Pancreas (tissue), 10 donors: ENCODE results near the gene RALBP1. TPM values are rescaled to one million over a fixed set of nuclear protein-coding genes. Genes with fewer than 3 reads are reported as not detected.

ENCODE experiments used
- ATAC-seq, 4 donors: fragments of 200-7000 bp; cut with Tn5 transposase; one replicate each; pipeline versions ENCODE4 v1.8.0 to v1.9.1; 2020; ENCODE audit warnings: mild to moderate bottlenecking in 4 of 4, moderate library complexity in 4 of 4
- DNase-seq, 6 donors: peaks; one replicate each; pipeline ENCODE4 v3.0.0-alpha.2; 2020
- FAIRE-seq: peaks from 2 replicates; lab custom pipeline; 2012; peaks lifted over from hg19 to GRCh38; lab: Jason Lieb, UNC
- H3K27ac ChIP-seq, 4 donors: fragments of 200-600 bp; sonication (generic); 1 replicate in 3 of 4; 2 replicates in 1 of 4; pipeline versions ENCODE4 v1.5.0 to v1.8.0; 2020
- H3K27me3 ChIP-seq, 4 donors: fragments of 200-600 bp; one replicate each; pipeline ENCODE4 v1.8.0; 2021
- H3K36me3 ChIP-seq, 3 donors: fragments of 200-600 bp; sonication (generic) in 1 of 3; one replicate each; pipeline versions ENCODE4 v1.5.0 to v1.8.0; 2020 to 2021
- H3K4me1 ChIP-seq, 3 donors: fragments of 200-600 bp; one replicate each; pipeline ENCODE4 v1.8.0; 2021
- H3K4me3 ChIP-seq, 4 donors: fragments of 200-600 bp; sonication (generic) in 2 of 4; one replicate each; pipeline versions ENCODE4 v1.5.0 to v1.8.0; 2020 to 2021
- H3K9me3 ChIP-seq, 4 donors: fragments of 200-600 bp; one replicate each; pipeline ENCODE4 v1.8.0; 2021
- WGBS, 2 donors: extraction: QIAGEN DNeasy Blood & Tissue Kit; methylation state at CpG; one replicate each; pipeline ENCODE4 v1.1.7; 2013; 5-methylcytosine and 5-hydroxymethylcytosine counted together
- intact Hi-C, 3 donors: fragments of 100-400 bp; cut with DNase I; formaldehyde crosslinking; loops; one replicate each; pipeline versions ENCODE4 v1.11.1 to v1.14.2; 2022
- polyA plus RNA-seq, 2 donors: library from polyadenylated mRNA; stranded (reverse); fragments of 200-250 nt; gene quantifications; one replicate each; pipeline ENCODE4 v1.2.3, GENCODE V29; 2013
- total RNA-seq, 6 donors: library from RNA; stranded (reverse); fragmentation: NEBNext Ultra II Directional in 4 of 6; extraction: Animal tissue kit (Norgen Biotek cat#: 25700) in 4 of 6; gene quantifications; one replicate each; pipeline versions ENCODE4 v1.2.1 to v1.2.4, GENCODE V29; 2021 to 2023
- TF ChIP-seq, protein P1 (sequence below), 4 donors: fragments of 200-600 bp; sonication (generic) in 3 of 4; IDR thresholded peaks; one replicate each; pipeline versions ENCODE4 v1.5.0 to v1.8.0; 2021; ENCODE audit warnings: antibody characterized with exemption in 4 of 4
- donor health status: healthy with polysubstance abuse.
- donor health status: DM: no; HTN: no; CAD: no; lungs with moderate emphysema.
- donor health status: DM: no; HTN: no; CAD: no.
- donor health status: control.
- donor health status: control.
- donor health status: Bipolar disorder and iron deficiency.
- donor health status: DM: yes; HTN: yes; CAD: no.
- donor health status: DM: no; HTN: no; CAD: no.
- donor health status: DM: no; HTN: no; CAD: no.
- donor health status: DM: yes; HTN: yes; CAD: no.

The RALBP1 gene
- total and polyA plus RNA-seq, 8 donors: 6.7 to 30.5 (median 12.9) TPM

DNA sequence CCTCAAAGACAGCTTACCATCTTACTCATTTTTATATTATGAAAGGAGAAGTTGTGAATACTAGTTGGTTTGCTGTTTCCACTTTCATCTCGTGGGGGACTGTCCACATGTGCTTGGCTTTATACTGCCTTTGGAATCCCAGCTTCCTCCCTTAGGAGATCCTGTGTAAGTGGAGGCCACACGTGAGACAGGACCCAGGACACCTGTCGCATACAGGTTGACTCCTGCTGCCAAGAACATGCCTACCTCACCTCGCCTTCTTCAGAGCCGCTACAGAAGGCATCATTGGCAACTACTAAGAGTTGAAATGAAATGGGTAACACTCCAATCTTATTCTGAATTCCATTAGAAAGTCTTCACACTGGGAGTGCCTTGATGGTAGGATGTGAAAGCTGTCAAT is 69.7 kb downstream of the RALBP1 start:
- WGBS, 2 donors: 83 to 86% methylated on average over 5 of the region's 5 CpGs

DNA sequence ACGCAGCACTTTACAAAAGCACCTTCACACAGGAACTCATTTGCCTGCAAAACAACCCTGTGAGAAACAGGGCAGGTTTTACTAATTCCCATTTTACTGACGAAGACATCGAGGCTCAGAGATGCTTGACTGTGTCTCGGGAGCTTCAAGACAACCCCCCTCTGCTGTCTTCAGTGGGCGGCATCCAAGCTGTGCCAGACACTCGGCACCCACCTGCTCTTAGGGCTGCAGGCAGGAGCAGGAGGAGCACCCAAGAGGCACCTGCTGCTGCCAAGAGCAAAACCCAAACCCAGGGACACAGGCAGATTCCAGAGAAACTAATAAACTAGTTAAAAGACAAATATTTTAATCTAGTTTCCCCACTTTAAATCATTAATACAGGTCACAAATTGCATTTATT is 71.2 kb downstream of the RALBP1 start:
- FAIRE-seq (no peak), ATAC-seq (no peak), DNase-seq (no peak)
- intact Hi-C loops: no loop called here
- Histone ChIP-seq H3K36me3 (peaks cover 8 to 49% (median 17%) of the 10 kb centered on the region in 3 donors), H3K9me3 (no peaks in the 10 kb centered on the region), H3K4me1 (no peaks in the 10 kb centered on the region), H3K4me3 (no peak overlapping the region), H3K27me3 (no peaks in the 10 kb centered on the region), H3K27ac (no peak overlapping the region)
- 91 to 92% methylated on average over 6 of the region's 6 CpGs for WGBS, 2 donors
- TF ChIP-seq, protein P1, sequence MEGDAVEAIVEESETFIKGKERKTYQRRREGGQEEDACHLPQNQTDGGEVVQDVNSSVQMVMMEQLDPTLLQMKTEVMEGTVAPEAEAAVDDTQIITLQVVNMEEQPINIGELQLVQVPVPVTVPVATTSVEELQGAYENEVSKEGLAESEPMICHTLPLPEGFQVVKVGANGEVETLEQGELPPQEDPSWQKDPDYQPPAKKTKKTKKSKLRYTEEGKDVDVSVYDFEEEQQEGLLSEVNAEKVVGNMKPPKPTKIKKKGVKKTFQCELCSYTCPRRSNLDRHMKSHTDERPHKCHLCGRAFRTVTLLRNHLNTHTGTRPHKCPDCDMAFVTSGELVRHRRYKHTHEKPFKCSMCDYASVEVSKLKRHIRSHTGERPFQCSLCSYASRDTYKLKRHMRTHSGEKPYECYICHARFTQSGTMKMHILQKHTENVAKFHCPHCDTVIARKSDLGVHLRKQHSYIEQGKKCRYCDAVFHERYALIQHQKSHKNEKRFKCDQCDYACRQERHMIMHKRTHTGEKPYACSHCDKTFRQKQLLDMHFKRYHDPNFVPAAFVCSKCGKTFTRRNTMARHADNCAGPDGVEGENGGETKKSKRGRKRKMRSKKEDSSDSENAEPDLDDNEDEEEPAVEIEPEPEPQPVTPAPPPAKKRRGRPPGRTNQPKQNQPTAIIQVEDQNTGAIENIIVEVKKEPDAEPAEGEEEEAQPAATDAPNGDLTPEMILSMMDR (IDR thresholded peaks at IDR 0.05): no peak

More for the DNA sequence above, 69.7 kb downstream of the RALBP1 start:
- no peak for ATAC-seq
- H3K9me3 ChIP-seq: no peaks in the 10 kb centered on the region
- FAIRE-seq: no peak
- no peak for DNase-seq
- no peak overlapping the region for H3K27ac ChIP-seq
- peaks cover 8 to 39% (median 16%) of the 10 kb centered on the region in 3 donors for H3K36me3 ChIP-seq
- intact Hi-C loops: no loop called here
- no peaks in the 10 kb centered on the region for H3K27me3 ChIP-seq
- no peak overlapping the region for H3K4me3 ChIP-seq
- TF ChIP-seq, protein P1 (IDR thresholded peaks at IDR 0.05): no peak
- no peaks in the 10 kb centered on the region for H3K4me1 ChIP-seq

DNA sequence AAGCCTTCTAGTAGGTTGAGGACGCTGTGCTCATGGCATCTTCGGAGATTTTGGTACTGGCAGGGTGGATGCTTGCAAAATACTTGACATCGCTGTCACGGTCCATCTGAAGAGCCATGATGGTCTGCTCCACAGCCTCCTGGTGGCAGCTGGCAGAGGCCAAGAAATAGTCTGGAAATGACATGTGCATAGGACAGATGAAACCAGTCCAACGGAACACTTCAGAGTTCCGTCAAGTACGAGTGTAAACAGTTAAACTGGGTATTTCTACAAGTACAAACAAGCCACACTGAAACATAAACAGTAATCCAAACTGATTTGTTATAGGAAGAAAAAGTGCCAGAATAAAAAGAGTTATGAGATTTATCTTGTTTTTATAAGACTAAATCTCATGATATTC is 72.5 kb downstream of the RALBP1 start:
- H3K9me3 ChIP-seq: no peaks in the 10 kb centered on the region
- no peaks in the 10 kb centered on the region for H3K4me1 ChIP-seq
- ATAC-seq (no peak), DNase-seq (no peak), FAIRE-seq (no peak)
- H3K27ac ChIP-seq: no peak overlapping the region
- 91 to 94% methylated on average over 7 of the region's 7 CpGs for WGBS, 2 donors
- no peaks in the 10 kb centered on the region for H3K27me3 ChIP-seq
- no peak overlapping the region for H3K4me3 ChIP-seq
- intact Hi-C loops: no loop called here
- TF ChIP-seq, protein P1 (IDR thresholded peaks at IDR 0.05): no peak
- H3K36me3 ChIP-seq: peaks cover 8 to 49% (median 17%) of the 10 kb centered on the region in 3 donors

DNA sequence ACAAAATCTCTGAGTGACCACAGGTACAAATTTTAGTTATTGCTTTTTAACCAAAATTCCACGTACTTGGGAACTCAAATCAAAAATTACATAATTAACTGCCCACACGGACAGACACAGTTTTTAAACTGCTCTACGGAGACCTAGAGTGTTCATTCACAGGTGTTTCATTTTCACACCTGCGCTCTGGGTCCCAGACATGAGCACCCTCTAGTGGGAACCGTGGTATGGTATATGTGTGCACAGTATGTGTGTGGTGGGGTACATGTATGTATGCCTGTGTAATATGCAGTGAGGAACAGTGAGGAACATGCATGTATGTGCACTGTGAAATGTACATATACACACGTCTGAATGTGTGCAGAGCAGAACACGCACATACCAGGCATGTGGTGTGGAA is 74.1 kb downstream of the RALBP1 start:
- TF ChIP-seq, protein P1 (IDR thresholded peaks at IDR 0.05): peak in 1 of 4 donors; percentile 7
- FAIRE-seq: no peak
- no peaks in the 10 kb centered on the region for H3K27me3 ChIP-seq
- peaks cover 8 to 63% (median 17%) of the 10 kb centered on the region in 3 donors for H3K36me3 ChIP-seq
- H3K9me3 ChIP-seq: no peaks in the 10 kb centered on the region
- H3K27ac ChIP-seq: no peak overlapping the region
- intact Hi-C loops: no loop called here
- WGBS, 2 donors: 69 to 71% methylated on average over 7 of the region's 7 CpGs
- H3K4me1 ChIP-seq: no peaks in the 10 kb centered on the region
- H3K4me3 ChIP-seq: no peak overlapping the region
- DNase-seq: no peak
- peak in 3 of 4 donors; percentile 61 to 89 (median 70) for ATAC-seq

DNA sequence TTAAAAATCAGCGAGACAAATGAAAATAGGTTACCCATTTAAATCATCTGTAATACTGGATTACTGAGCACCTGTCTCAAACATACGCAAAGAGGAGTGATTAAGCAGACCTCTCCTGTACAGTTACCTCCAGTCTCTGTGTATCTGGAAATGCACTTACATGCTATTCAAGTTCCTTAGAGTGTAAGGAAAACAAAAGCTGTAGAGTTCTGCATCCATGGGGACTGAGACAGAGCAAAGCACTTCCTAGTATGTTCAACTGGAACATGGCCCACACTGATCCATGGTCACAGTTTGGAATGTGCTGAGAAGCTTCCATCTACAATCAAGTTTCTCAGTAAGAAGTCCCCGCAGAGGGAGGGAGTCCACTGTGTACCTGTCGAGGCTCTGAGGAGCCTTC is 75.1 kb downstream of the RALBP1 start:
- intact Hi-C loops: no loop called here
- Histone ChIP-seq H3K4me1 (no peaks in the 10 kb centered on the region), H3K36me3 (peaks cover 8 to 71% (median 17%) of the 10 kb centered on the region in 3 donors), H3K9me3 (no peaks in the 10 kb centered on the region), H3K27me3 (no peaks in the 10 kb centered on the region), H3K27ac (no peak overlapping the region), H3K4me3 (no peak overlapping the region)
- TF ChIP-seq, protein P1 (IDR thresholded peaks at IDR 0.05): no peak
- WGBS, 2 donors: 89 to 90% methylated on average over 4 of the region's 4 CpGs
- no peak for DNase-seq
- no peak for FAIRE-seq
- ATAC-seq: no peak
